ENCODE measurements around the gene VPREB3.

Gene VPREB3

GRCh38 chr22:23754220-23754919 lies at the start of gene VPREB3:
VPREB3 (minus strand) TSS chr22:23754425; CDS start chr22:23754363, 62 bp downstream.
- no peaks in the 10 kb centered on the region for H3K36me3 ChIP-seq (replicated peaks; ENCODE audit: low read depth, low read length)
- no peaks in the 10 kb centered on the region for H3K79me2 ChIP-seq (ENCODE audit: low read length)
- H3K27ac ChIP-seq (ENCODE audit: low read length) = 0 out of 2 replicates have a peak within 1 kb of the TSS, but pooled peaks have one; percentile 76
- no peaks in the 10 kb centered on the region for H3K27me3 ChIP-seq (ENCODE audit: low read depth, low read length)
- 0 out of 2 replicates have a peak within 1 kb of the TSS, but pooled peaks have one; percentile 91 for H3K4me3 ChIP-seq (ENCODE audit: low read length)
- peaks cover 37% of the 10 kb centered on the region for H3K4me1 ChIP-seq (ENCODE audit: low read length)
- no peak within 1 kb of the TSS for H2AFZ ChIP-seq (ENCODE audit: low read depth, low read length)
- no peaks in the 10 kb centered on the region for H4K20me1 ChIP-seq (ENCODE audit: insufficient read depth, low read length)
- no peaks in the 10 kb centered on the region for H3K9me3 ChIP-seq (ENCODE audit: insufficient read depth, low read length)
- no peak for TF ChIP-seq CTCF (IDR thresholded peaks at IDR 0.05; ENCODE audit: low read depth, low read length)
- TF ChIP-seq EZH2phosphoT487 (IDR thresholded peaks at IDR 0.05; ENCODE audit: low read depth) = no peak
- H3K4me2 ChIP-seq (ENCODE audit: low read length) = peak within 1 kb of the TSS; percentile 98
- H3K9ac ChIP-seq (ENCODE audit: low read length) = peak within 1 kb of the TSS; percentile 87; the same call in 1 of the 2 replicates

- H3K27me3 ChIP-seq (ENCODE audit: low read depth, low read length) = no peaks in the 10 kb centered on the region
- no peak overlapping the region for H3K27ac ChIP-seq (ENCODE audit: low read length)
- no peak overlapping the region for H3K9ac ChIP-seq (ENCODE audit: low read length)
- no peaks in the 10 kb centered on the region for H3K9me3 ChIP-seq (ENCODE audit: insufficient read depth, low read length)
- H3K4me2 ChIP-seq (ENCODE audit: low read length) = no peak overlapping the region
- no peak overlapping the region for H3K4me3 ChIP-seq (ENCODE audit: low read length)
- H2AFZ ChIP-seq (ENCODE audit: low read depth, low read length) = no peak overlapping the region
- H3K79me2 ChIP-seq (ENCODE audit: low read length) = peaks cover 3% of the 10 kb centered on the region
- TF ChIP-seq EZH2phosphoT487 (IDR thresholded peaks at IDR 0.05; ENCODE audit: low read depth) = no peak
- H3K4me1 ChIP-seq (ENCODE audit: low read length) = peaks cover 71% of the 10 kb centered on the region
- H3K36me3 ChIP-seq (replicated peaks; ENCODE audit: low read depth, low read length) = peaks cover 71% of the 10 kb centered on the region
- no peaks in the 10 kb centered on the region for H4K20me1 ChIP-seq (ENCODE audit: insufficient read depth, low read length)
Observed at GRCh38 chr22:23803001-23803819, 49.0 kb upstream of the VPREB3 start.

GRCh38 chr22:23801886-23802377 lies 47.7 kb upstream of the VPREB3 start:
- Histone ChIP-seq H3K27me3 (ENCODE audit: low read depth, low read length) (no peaks in the 10 kb centered on the region), H3K36me3 (replicated peaks; ENCODE audit: low read depth, low read length) (peaks cover 76% of the 10 kb centered on the region), H3K9me3 (ENCODE audit: insufficient read depth, low read length) (no peaks in the 10 kb centered on the region), H3K4me2 (ENCODE audit: low read length) (no peak overlapping the region; the same call in 1 of the 2 replicates), H3K4me1 (ENCODE audit: low read length) (peaks cover 73% of the 10 kb centered on the region), H3K9ac (ENCODE audit: low read length) (peak overlapping the region; percentile 56; the same call in 1 of the 2 replicates), H3K27ac (ENCODE audit: low read length) (peak overlapping the region; percentile 95), H3K79me2 (ENCODE audit: low read length) (peaks cover 8% of the 10 kb centered on the region), H3K4me3 (ENCODE audit: low read length) (no peak overlapping the region), H4K20me1 (ENCODE audit: insufficient read depth, low read length) (no peaks in the 10 kb centered on the region), H2AFZ (ENCODE audit: low read depth, low read length) (no peak overlapping the region)
- TF ChIP-seq EZH2phosphoT487 (IDR thresholded peaks at IDR 0.05; ENCODE audit: low read depth) (no peak), CTCF (IDR thresholded peaks at IDR 0.05; ENCODE audit: low read depth, low read length) (no peak)

DNA sequence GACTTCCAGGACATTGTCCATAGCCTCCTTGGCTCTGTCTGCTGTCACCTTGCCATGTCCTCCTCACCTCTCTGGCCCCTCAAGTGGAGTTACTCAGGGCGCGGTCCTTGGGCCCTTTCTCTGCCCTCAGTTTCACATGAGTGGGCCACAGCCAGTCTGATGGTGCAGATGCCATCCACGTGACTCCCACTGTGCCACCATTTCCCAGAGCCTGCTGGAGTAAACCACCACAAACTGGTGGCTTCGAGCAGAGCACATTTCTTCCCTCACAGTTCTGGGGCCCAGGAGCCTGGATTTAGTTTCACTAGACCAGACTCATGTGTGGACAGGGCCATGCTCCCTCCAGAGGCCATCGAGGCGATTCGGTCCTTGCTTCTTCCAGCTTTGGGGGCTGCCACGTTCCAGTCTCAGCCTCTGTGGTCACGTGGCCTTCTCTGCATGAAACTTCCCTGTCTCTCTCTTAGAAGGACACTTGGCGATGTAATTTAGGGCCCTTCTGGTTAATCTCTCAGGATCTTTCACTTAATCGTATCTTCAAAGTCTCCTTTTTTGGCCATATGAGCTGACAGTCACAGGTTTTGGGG lies 47.1 kb upstream of the VPREB3 start:
- no peak overlapping the region for H2AFZ ChIP-seq (ENCODE audit: low read depth, low read length)
- H3K4me1 ChIP-seq (ENCODE audit: low read length) = peaks cover 69% of the 10 kb centered on the region
- H3K4me2 ChIP-seq (ENCODE audit: low read length) = peak overlapping the region; percentile 70
- H3K79me2 ChIP-seq (ENCODE audit: low read length) = peaks cover 8% of the 10 kb centered on the region
- H3K9me3 ChIP-seq (ENCODE audit: insufficient read depth, low read length) = no peaks in the 10 kb centered on the region
- H3K36me3 ChIP-seq (replicated peaks; ENCODE audit: low read depth, low read length) = peaks cover 73% of the 10 kb centered on the region
- peak overlapping the region; percentile 3; the same call in 1 of the 2 replicates for H3K4me3 ChIP-seq (ENCODE audit: low read length)
- H3K27ac ChIP-seq (ENCODE audit: low read length) = peak overlapping the region; percentile 95
- no peak for TF ChIP-seq CTCF (IDR thresholded peaks at IDR 0.05; ENCODE audit: low read depth, low read length)
- TF ChIP-seq EZH2phosphoT487 (IDR thresholded peaks at IDR 0.05; ENCODE audit: low read depth) = no peak
- H3K9ac ChIP-seq (ENCODE audit: low read length) = peak overlapping the region; percentile 56; the same call in 1 of the 2 replicates
- no peaks in the 10 kb centered on the region for H3K27me3 ChIP-seq (ENCODE audit: low read depth, low read length)
- H4K20me1 ChIP-seq (ENCODE audit: insufficient read depth, low read length) = no peaks in the 10 kb centered on the region
